ENCODE data around the gene CLASP2.
A peak's percentile ranks its signal among the peaks of the same experiment; 100 is the strongest.

The CLASP2 gene

GRCh38 chr3:33722626-33723370, 4.7 kb upstream of the CLASP2 start:
- Histone ChIP-seq H3K23ac (ENCODE audit: low read length) (no peak overlapping the region), H3K4ac (ENCODE audit: low read depth, low read length) (no peak overlapping the region), H3K27ac (ENCODE audit: low read depth, low read length) (no peak overlapping the region), H3K18ac (ENCODE audit: low read length) (no peak overlapping the region), H3K36me3 (ENCODE audit: control insufficient read depth in 1 of 2, insufficient read depth in 2 of 2, low read length in 2 of 2) (no peaks in the 10 kb centered on the region), H4K91ac (ENCODE audit: low read depth, low read length) (no peak overlapping the region), H3K79me2 (ENCODE audit: control insufficient read depth, insufficient read depth, low read length, poor library complexity) (peaks cover 2% of the 10 kb centered on the region), H4K12ac (ENCODE audit: low read depth, low read length) (no peak overlapping the region), H2BK5ac (ENCODE audit: low read depth, low read length, poor library complexity) (no peak overlapping the region), H3K4me3 (ENCODE audit: low read depth, low read length) (no peak overlapping the region), H3K14ac (ENCODE audit: low read length) (no peak overlapping the region), H2BK12ac (ENCODE audit: low read length) (no peak overlapping the region), H2BK120ac (ENCODE audit: insufficient read depth, low read length, poor library complexity) (no peak overlapping the region), H2AFZ (ENCODE audit: insufficient read depth, low read length, poor library complexity) (no peak overlapping the region), H4K8ac (ENCODE audit: low read depth, low read length) (no peak overlapping the region), H3K9ac (ENCODE audit: low read length) (no peak overlapping the region), H3K4me1 (ENCODE audit: control insufficient read depth in 1 of 2, insufficient read depth in 2 of 2, low read length in 2 of 2) (no peaks in the 10 kb centered on the region), H3K9me3 (ENCODE audit: insufficient read depth, low read depth, low read length) (no peaks in the 10 kb centered on the region), H3K27me3 (ENCODE audit: insufficient read depth, low read length) (no peaks in the 10 kb centered on the region), H3K4me2 (ENCODE audit: low read length) (no peak overlapping the region), H2AK5ac (ENCODE audit: low read length) (no peak overlapping the region), H3K79me1 (ENCODE audit: low read length) (peaks cover 4% of the 10 kb centered on the region)
- DNase-seq: no peak
- WGBS (ENCODE audit: extremely low coverage, insufficient coverage, insufficient read length): no CpG with 5 or more reads among the region's 2 CpGs

- no peak overlapping the region for H4K8ac ChIP-seq (ENCODE audit: low read depth, low read length)
- no peak overlapping the region for H2BK12ac ChIP-seq (ENCODE audit: low read length)
- no peak overlapping the region for H2AFZ ChIP-seq (ENCODE audit: insufficient read depth, low read length, poor library complexity)
- H2BK5ac ChIP-seq (ENCODE audit: low read depth, low read length, poor library complexity): no peak overlapping the region
- H3K4me2 ChIP-seq (ENCODE audit: low read length): no peak overlapping the region
- no peak overlapping the region for H3K27ac ChIP-seq (ENCODE audit: low read depth, low read length)
- no peak for DNase-seq
- peaks cover 8% of the 10 kb centered on the region for H3K79me1 ChIP-seq (ENCODE audit: low read length)
- no peak overlapping the region for H4K91ac ChIP-seq (ENCODE audit: low read depth, low read length)
- H2AK5ac ChIP-seq (ENCODE audit: low read length): no peak overlapping the region
- H3K14ac ChIP-seq (ENCODE audit: low read length): no peak overlapping the region
- H3K4me1 ChIP-seq (ENCODE audit: control insufficient read depth in 1 of 2, insufficient read depth in 2 of 2, low read length in 2 of 2): no peaks in the 10 kb centered on the region
- H3K79me2 ChIP-seq (ENCODE audit: control insufficient read depth, insufficient read depth, low read length, poor library complexity): peaks cover 5% of the 10 kb centered on the region
- no peaks in the 10 kb centered on the region for H3K27me3 ChIP-seq (ENCODE audit: insufficient read depth, low read length)
- no peak overlapping the region for H2BK120ac ChIP-seq (ENCODE audit: insufficient read depth, low read length, poor library complexity)
- H3K18ac ChIP-seq (ENCODE audit: low read length): no peak overlapping the region
- WGBS (ENCODE audit: extremely low coverage, insufficient coverage, insufficient read length): no CpG with 5 or more reads among the region's 1 CpG
- H3K9ac ChIP-seq (ENCODE audit: low read length): no peak overlapping the region
- no peak overlapping the region for H3K4me3 ChIP-seq (ENCODE audit: low read depth, low read length)
- no peaks in the 10 kb centered on the region for H3K36me3 ChIP-seq (ENCODE audit: control insufficient read depth in 1 of 2, insufficient read depth in 2 of 2, low read length in 2 of 2)
- no peaks in the 10 kb centered on the region for H3K9me3 ChIP-seq (ENCODE audit: insufficient read depth, low read depth, low read length)
- no peak overlapping the region for H3K23ac ChIP-seq (ENCODE audit: low read length)
- no peak overlapping the region for H3K4ac ChIP-seq (ENCODE audit: low read depth, low read length)
- no peak overlapping the region for H4K12ac ChIP-seq (ENCODE audit: low read depth, low read length)
These were observed 4.1 kb upstream of the CLASP2 start for GRCh38 chr3:33722191-33722590.

- Histone ChIP-seq H3K4ac (ENCODE audit: low read depth, low read length) (no peak overlapping the region), H2BK120ac (ENCODE audit: insufficient read depth, low read length, poor library complexity) (no peak overlapping the region)
These were observed 497 bp upstream of the CLASP2 start for GRCh38 chr3:33718595-33718907.

GRCh38 chr3:33717616-33717865, 513 bp downstream of the CLASP2 start:
- no peak overlapping the region for H2BK12ac ChIP-seq (ENCODE audit: low read length)
- H3K9ac ChIP-seq (ENCODE audit: low read length): peak overlapping the region; percentile 98
- H4K91ac ChIP-seq (ENCODE audit: low read depth, low read length): peak overlapping the region; percentile 92
- peak overlapping the region; percentile 89 for H2BK5ac ChIP-seq (ENCODE audit: low read depth, low read length, poor library complexity)
- H2AK5ac ChIP-seq (ENCODE audit: low read length): no peak overlapping the region
- H4K8ac ChIP-seq (ENCODE audit: low read depth, low read length): peak overlapping the region; percentile 97
- H3K27ac ChIP-seq (ENCODE audit: low read depth, low read length): peak overlapping the region; percentile 90
- no peaks in the 10 kb centered on the region for H3K9me3 ChIP-seq (ENCODE audit: insufficient read depth, low read depth, low read length)
- H3K4me1 ChIP-seq (ENCODE audit: control insufficient read depth in 1 of 2, insufficient read depth in 2 of 2, low read length in 2 of 2): peaks cover 2% of the 10 kb centered on the region in 2 experiments
- peak overlapping the region; percentile 89 for H3K18ac ChIP-seq (ENCODE audit: low read length)
- peak overlapping the region; percentile 83 for H3K4ac ChIP-seq (ENCODE audit: low read depth, low read length)
- H3K14ac ChIP-seq (ENCODE audit: low read length): peak overlapping the region; percentile 71
- H3K4me3 ChIP-seq (ENCODE audit: low read depth, low read length): peak overlapping the region; percentile 98
- H3K36me3 ChIP-seq (ENCODE audit: control insufficient read depth in 1 of 2, insufficient read depth in 2 of 2, low read length in 2 of 2): peaks cover 0 to 2% of the 10 kb centered on the region in 2 experiments
- H3K23ac ChIP-seq (ENCODE audit: low read length): no peak overlapping the region
- WGBS (ENCODE audit: extremely low coverage, insufficient coverage, insufficient read length): no CpG with 5 or more reads among the region's 26 CpGs
- peak overlapping the region; percentile 75 for H3K4me2 ChIP-seq (ENCODE audit: low read length)
- DNase-seq: no peak
- H2AFZ ChIP-seq (ENCODE audit: insufficient read depth, low read length, poor library complexity): peak overlapping the region; percentile 85
- H2BK120ac ChIP-seq (ENCODE audit: insufficient read depth, low read length, poor library complexity): peak overlapping the region; percentile 59
- H4K12ac ChIP-seq (ENCODE audit: low read depth, low read length): peak overlapping the region; percentile 91
- H3K79me2 ChIP-seq (ENCODE audit: control insufficient read depth, insufficient read depth, low read length, poor library complexity): peaks cover 5% of the 10 kb centered on the region
- H3K27me3 ChIP-seq (ENCODE audit: insufficient read depth, low read length): no peaks in the 10 kb centered on the region
- H3K79me1 ChIP-seq (ENCODE audit: low read length): peaks cover 9% of the 10 kb centered on the region

More at GRCh38 chr3:33718595-33718907, 497 bp upstream of the CLASP2 start:
- H3K14ac ChIP-seq (ENCODE audit: low read length): no peak overlapping the region
- no peak overlapping the region for H2AK5ac ChIP-seq (ENCODE audit: low read length)
- no peak overlapping the region for H4K91ac ChIP-seq (ENCODE audit: low read depth, low read length)
- no peak overlapping the region for H2BK12ac ChIP-seq (ENCODE audit: low read length)
- WGBS (ENCODE audit: extremely low coverage, insufficient coverage, insufficient read length): no CpG with 5 or more reads among the region's 7 CpGs
- no peaks in the 10 kb centered on the region for H3K27me3 ChIP-seq (ENCODE audit: insufficient read depth, low read length)
- H3K79me1 ChIP-seq (ENCODE audit: low read length): peaks cover 9% of the 10 kb centered on the region
- H2AFZ ChIP-seq (ENCODE audit: insufficient read depth, low read length, poor library complexity): peak overlapping the region; percentile 77
- H3K18ac ChIP-seq (ENCODE audit: low read length): no peak overlapping the region
- H3K4me2 ChIP-seq (ENCODE audit: low read length): peak overlapping the region; percentile 75
- H4K12ac ChIP-seq (ENCODE audit: low read depth, low read length): no peak overlapping the region
- DNase-seq: no peak
- H3K36me3 ChIP-seq (ENCODE audit: control insufficient read depth in 1 of 2, insufficient read depth in 2 of 2, low read length in 2 of 2): no peaks in the 10 kb centered on the region
- H3K79me2 ChIP-seq (ENCODE audit: control insufficient read depth, insufficient read depth, low read length, poor library complexity): peaks cover 5% of the 10 kb centered on the region
- H3K9me3 ChIP-seq (ENCODE audit: insufficient read depth, low read depth, low read length): no peaks in the 10 kb centered on the region
- peaks cover 2% of the 10 kb centered on the region in 2 experiments for H3K4me1 ChIP-seq (ENCODE audit: control insufficient read depth in 1 of 2, insufficient read depth in 2 of 2, low read length in 2 of 2)
- peak overlapping the region; percentile 89 for H3K9ac ChIP-seq (ENCODE audit: low read length)
- H2BK5ac ChIP-seq (ENCODE audit: low read depth, low read length, poor library complexity): no peak overlapping the region
- no peak overlapping the region for H3K27ac ChIP-seq (ENCODE audit: low read depth, low read length)
- H4K8ac ChIP-seq (ENCODE audit: low read depth, low read length): peak overlapping the region; percentile 30
- H3K23ac ChIP-seq (ENCODE audit: low read length): no peak overlapping the region
- H3K4me3 ChIP-seq (ENCODE audit: low read depth, low read length): no peak overlapping the region

All from trophoblast cell (in vitro differentiated cells and primary cell).